Activated CD8-positive, alpha-beta memory T cell treated with anti-CD3 and anti-CD28 coated beads, Interleukin-2, amount 50 U/mL, for 24 hours (primary cell): ENCODE measurements around the gene S100A13.
"Not testable (repeated sequence)": the region's sequence is repeated elsewhere in the genome, so short reads cannot be mapped to it uniquely, and the experiment has no call there.

Experiments
- DNase-seq: peaks from one replicate; pipeline ENCODE4 v3.0.0-alpha.2; 2020; ENCODE audit errors: extremely low read depth

S100A13 gene

DNA sequence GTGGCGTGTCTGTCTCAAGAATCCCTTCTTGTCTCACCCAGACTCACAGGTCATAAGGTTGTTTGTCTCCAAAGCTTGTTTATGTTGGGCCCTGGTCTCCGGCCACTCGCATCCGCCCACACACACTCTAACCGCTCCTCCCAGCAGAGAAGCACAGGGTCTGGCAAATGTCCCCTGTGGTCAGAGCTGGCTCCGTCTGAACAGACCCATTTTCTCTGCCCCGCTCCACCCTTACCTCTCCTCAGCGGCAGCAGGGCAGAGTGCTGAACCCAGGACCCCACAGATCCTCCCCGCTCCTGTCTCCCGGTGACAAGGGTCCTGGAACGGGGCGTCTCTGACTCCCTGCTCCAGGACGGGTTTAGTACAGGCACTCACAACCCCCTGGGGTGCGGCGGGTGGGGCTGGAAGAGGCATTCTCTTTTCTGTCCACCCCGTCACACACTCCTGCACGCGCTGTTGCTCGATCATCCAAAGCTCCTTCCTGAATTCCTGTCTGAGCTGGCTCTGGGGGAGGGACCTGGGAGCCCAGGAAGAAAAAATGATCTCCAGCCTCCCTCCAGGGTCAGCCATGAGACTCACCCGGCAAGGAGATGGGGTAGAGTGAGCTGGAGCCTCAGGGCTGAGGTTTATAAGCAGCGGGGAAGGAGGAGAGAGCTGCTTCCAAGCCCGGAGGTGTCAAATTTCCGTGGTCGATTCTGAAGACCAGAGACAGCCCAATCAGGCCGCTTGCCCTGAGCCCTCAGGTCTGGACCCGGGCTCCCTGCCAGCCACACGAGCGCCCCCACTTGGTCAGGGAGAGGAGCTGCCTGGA is at the start of gene S100A13:
Gene S100A13, minus strand, starts transcription at position 602 of the 811 bp plus-strand sequence. CDS start 1,033 bp downstream, outside the sequence.
- no peak for DNase-seq

DNA sequence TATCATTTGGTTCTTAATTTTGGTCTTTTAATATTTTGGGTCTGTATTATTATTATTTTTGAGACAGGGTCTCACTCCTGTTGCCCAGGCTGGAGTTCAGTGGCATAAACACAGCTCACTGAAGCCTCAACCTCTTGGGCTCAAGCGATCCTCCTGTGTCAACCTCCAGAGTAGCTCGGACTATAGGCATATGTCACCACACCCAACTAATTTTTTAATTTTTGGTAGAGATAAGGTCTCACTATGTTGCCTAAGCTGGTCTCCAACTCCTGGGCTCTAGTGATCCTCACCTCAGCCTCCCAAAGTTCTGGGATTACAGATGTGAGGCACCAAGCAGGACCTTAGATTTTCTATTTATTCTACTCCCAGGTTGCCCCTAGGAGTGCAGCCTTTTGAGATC is 46.2 kb upstream of the S100A13 start:
- no peak for DNase-seq

DNA sequence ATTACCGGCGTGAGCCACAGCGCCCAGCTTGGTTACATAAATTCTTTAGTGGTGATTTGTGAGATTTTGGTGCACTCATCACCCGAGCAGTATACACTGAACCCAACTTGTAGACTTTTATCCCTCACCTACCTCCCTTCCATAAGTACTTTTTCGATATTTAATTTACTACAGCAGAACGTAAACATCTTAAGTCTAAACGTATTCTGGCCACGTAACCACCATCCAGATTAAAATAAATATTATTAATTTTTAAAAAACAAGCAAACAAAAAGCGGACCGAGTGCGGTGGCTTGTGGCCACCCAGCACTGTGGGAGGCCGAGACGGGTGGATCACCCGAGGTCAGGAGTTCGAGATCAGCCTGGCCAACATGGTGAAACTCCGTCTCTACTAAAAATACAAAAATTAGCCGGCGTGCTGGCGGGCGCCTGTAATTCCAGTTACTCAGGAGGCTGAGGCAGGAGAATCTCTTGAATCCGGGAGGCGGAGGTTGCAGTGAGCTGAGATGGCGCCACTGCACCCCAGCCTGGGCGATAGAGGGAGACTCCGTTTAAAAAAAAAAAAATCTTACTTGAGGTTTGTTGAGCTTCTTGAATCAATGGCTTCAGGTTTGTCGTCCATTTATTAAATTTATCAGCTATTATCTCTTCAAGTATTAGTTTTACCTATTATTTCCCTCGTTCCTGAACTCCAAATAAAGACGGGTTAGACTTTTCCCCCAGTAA is 44.5 kb upstream of the S100A13 start:
- not testable (repeated sequence) for DNase-seq

DNA sequence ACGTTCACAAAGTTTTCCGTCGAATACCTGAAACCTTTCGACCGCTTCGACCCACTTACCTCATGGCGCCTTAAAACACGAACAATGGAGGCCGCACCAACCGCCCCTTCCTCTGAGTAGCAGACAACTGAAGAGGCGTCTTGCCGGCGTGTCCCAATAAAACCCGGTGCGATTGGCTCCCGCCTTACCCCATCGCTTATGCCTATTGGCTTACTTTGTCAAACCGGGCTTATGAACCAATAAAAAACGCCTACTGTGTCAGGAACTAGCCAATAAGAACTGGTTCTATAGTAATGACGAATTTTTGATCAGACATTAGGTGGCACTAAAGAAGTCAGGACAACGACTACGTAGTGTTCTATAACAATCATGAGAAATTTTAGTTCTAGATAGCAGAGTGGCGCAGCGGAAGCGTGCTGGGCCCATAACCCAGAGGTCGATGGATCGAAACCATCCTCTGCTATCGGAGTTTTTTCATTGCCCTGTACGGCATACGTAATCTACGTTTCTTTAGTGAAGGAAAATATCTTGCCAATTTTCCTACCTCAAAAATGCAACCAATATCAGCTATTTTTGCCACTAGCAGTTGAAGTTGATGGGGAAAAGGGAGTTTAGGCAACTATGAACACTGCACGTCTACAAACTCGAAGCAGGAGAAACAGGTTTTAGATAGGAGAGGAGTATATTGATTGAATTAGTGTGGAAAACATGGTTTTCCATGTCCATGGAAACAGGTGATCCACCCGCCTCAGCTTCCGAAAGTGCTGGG is 43.7 kb upstream of the S100A13 start, which contains the start of gene ILF2:
Gene ILF2, minus strand, starts transcription at position 135 of the 769 bp plus-strand sequence. Its CDS starts 71 bp downstream, at position 64.
- peak; percentile 92 for DNase-seq

DNA sequence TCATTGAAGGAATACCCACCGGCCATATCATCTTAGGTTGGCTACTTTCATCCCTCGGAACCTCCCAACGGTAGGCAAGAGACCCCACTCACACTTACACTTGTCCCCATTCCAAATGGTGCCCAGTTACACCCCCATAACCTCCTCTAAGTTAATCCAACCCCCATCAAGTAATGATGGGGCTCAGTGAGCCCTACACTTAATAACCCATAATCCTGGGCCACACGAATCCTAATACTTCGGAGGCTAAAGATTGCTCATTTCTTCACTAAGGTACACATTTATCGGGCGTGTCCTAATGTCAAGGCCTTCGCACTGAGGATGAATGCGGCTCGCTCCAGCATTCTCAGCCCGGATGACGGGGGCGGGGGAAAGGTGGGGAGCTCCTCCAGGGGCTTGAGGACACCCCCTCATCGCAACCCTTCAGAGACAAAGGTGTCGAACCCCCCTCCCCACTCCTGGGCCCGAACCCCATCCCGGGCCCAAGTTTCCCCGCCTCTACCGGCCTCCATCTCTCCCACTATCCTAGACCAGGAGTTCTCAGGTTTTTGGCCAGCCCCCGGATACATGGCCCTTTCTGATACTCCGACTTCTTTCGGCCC is 43.1 kb upstream of the S100A13 start:
- no peak for DNase-seq

DNA sequence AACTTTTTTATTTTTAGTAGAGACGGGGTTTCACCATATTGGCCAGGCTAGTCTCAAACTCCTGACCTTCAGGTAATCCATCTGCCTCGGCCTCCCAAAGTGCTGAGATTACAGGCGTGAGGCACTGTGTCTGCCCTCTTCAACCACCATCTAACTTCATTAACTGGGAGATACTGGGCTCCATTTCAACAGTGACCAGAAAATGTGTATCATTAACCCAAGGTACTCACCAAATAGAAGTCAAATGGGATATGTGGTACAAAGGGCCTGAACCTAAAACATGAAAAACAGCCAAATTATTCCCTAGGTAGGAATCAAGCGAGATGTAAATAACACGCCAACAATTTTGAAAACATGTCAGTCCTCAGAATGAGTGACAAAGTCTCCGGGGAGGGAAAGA is 42.3 kb upstream of the S100A13 start:
- no peak for DNase-seq

DNA sequence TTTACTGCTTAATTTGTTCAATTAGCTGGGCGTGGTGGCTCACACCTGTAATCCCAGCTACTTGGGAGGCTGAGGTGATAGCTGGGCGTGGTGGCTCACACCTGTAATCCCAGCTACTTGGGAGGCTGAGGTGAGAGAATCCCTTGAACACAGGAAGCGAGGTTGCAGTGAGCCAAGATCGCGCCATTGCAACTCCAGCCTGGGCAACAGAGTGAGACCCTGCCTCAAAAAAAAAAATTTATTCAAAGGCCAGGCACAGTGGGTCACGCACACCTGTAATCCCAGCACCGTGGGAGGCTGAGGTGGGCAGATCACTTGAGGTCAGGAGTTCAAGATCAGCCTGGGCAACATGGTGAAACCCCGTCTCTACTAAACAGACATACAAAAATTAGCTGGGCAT is 41.4 kb upstream of the S100A13 start:
- DNase-seq: not testable (repeated sequence)

DNA sequence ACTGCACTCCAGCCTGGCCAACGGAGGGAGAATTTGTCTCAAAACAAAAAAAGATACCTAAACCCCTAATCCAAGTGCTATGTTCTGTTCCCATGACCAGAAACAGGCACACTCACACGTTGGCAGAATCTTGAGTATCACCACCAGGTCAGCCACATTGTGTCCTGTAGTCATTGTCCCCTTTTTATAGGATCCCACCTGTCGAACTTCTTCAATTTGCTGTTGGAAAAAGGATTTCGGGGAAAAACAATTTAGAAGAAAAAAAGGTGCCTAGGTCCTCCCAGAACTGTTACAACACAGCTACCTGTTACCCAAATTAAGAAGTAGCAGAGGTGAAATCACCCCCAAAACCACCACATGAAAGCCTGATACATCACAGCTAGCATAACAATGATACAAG is 40.1 kb upstream of the S100A13 start:
- no peak for DNase-seq

DNA sequence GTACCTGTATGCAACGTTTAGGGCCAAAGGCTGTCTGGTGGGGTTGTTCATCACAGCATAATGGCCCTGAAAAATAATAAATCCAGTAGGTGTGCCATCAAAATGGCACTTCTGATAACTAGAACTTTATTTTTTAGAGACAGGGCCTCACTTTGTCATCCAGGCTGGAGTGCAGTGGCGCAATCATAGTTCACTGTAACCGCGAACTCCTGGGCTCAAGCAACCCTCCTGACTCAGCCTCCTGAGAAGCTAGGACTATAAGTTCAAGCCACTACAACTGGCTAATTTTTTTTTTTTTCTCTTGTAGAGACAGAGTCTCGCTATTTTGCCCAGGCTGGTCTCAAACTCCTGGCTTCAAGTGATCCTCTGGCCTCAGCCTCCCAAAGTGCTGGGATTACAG is 35.9 kb upstream of the S100A13 start:
- DNase-seq: no peak

DNA sequence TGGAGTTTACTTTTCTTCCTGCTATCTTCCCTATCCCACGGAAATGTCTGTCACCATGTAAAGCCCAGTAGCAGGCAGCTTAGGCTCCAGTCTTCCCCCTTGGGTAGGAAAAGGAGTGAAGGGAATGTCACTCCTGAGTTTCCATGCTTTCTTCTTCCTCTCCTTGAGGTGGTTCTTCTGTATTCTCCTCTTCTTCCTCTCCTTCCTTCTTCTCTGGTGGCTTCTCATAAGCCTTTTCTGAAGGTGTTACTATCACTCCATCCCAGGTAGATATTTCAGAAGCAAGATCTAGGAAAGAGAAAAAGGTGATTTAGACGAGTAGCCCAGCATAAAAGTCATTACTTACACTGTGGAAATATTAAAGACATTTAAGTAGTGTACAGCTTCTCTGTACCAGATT is 35.0 kb upstream of the S100A13 start:
- no peak for DNase-seq

DNA sequence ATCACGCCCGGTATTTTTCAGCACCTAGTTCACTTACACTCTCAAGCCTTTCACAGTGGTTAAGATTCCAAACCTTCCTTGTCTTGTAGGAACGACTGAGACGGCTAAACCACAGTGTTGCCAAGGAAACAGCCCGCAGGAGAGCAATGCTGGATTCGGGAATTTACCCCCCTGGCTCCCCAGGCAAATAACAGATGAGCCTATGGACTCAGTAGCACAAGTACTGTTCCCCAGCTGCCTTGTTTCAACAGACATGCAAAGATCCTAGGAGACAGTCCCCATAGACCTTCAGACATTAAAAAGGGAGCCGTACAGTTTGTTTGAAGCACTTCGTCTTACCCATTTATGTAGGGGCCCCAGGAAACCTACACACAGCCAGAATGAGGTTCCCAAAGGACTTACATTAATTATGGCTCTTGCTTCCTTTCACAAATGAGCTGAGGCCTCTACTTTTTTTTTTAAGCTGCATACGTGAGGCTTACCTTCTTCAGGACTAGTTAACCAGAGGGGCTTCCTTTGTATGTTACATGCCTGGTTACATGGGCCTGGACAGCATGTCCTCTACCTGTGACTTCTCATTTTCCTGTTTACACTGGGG is 33.9 kb upstream of the S100A13 start:
- DNase-seq: no peak

DNA sequence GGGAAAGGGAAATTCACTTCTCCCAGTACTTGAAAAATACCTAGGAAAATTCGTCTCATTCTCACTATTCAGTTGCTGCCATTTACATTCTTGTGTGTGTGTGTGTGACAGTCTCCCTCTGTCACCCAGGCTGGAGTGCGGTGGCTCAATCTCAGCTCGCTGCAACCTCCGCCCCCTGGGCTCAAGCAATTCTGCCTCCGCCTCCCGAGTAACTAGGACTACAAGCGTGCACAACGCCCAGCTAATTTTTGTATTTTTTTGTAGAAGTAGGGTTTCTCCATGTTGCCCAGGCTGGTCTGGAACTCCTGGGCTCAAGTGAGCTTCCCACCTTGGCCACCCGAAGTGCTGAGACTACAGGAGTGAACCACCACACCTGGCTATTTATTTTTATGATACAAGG is 32.4 kb upstream of the S100A13 start:
- no peak for DNase-seq

DNA sequence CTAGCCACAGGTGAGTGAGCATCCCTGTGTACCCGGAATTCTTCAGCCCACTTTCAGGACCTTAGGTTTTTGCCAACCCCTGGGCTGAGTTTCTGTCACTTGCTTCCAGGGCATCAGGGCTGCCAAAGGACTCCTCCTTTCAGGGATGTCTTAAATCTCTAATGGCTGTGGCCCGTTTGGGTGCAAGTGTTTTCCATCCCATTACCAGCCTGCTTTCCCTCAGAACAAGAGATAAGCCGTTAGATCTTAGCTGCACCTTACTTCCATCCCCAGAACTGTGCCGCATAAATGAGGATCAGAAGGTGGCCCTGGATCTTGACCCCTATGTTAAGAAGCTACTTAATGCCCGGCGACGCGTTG is 31.9 kb upstream of the S100A13 start:
- DNase-seq: no peak

DNA sequence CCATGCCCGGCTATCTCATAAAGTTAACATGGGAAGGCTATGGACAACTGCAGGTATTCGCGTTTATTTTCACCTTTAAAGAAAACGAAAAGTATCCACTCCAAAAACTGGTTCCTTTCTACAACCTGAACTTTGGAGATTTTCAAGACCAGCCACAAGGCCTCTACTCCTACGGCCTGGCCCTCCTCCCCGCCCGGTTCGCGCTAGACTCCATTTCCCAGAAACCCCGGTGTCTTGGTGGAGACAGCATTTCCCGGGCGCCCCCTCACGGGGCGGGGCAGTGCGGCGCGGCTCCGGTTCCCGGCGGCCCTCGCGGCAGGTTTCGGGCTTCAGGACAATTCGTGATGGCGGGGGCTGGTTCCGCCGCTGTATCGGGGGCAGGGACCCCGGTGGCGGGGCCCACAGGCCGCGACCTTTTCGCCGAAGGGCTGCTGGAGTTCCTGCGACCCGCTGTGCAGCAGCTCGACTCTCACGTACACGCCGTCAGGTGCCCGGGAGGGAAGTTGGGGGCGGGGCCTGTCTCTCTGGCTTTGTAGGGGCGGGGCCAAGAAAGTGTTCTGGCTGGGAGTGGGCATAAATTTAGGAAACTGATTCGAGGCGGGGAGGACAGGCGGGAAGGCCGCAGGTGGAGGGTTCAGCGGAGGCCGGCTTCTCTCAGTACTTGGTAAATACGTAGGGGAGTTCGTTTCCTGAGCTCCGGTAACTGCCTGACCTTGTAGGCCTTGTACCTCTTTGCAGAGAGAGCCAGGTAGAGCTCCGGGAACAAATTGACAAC is 31.3 kb upstream of the S100A13 start, which contains the start of gene SNAPIN:
Gene SNAPIN, plus strand, starts transcription at position 304 of the 775 bp plus-strand sequence. Its CDS starts 41 bp downstream, at position 345.
- peak; percentile 80 for DNase-seq

DNA sequence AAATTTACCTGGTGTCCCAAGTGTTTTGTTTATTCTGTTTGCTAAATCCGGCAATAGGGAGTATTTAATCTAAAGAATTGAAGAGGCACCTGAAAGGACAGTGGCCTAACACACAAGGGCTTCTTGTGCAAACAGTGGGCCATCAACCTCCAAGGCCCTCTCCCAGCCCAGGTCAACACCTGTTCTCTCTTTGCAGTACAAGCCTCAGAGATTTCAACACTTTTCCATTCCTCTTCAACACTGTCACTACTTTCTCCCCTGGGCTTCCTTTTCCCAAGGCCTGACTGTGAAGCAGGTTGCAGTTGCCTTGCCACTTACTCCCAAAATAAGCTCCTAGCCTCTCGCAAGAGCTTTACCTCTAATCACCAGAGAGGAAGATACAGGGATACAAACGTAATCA is 28.0 kb upstream of the S100A13 start:
- no peak for DNase-seq

DNA sequence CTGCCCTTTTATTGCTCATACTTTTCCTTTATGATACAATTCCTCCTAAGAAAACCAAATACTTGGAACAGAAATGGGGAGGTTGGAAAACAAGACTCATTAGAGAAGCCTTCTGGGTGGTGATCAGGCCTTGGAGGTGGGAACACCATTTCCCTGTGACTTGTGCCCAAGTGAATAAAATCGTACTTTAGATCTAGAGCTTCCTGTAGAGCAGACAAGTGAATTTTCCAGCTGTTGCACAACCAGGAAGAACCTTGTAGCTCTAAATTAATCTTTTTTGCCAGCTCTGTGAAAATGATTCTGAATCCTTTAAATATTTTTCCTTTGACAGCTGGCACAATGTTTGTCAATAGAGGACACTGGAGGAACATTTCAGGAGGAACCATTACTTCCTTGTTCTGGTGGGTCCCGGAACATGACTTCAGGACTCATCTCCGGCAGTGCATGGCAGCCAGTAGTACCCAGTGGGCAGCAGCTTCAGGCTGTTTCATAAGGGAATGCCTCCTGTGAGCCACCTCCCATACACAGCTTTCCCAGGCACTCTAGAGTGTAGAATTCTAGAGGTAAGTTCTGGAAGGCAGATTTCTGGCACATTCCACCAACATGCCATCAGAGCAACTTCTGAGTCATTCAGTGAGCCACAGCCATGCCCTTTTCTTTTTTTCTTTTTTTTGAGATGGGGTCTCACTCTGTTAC is 25.6 kb upstream of the S100A13 start:
- DNase-seq: no peak

DNA sequence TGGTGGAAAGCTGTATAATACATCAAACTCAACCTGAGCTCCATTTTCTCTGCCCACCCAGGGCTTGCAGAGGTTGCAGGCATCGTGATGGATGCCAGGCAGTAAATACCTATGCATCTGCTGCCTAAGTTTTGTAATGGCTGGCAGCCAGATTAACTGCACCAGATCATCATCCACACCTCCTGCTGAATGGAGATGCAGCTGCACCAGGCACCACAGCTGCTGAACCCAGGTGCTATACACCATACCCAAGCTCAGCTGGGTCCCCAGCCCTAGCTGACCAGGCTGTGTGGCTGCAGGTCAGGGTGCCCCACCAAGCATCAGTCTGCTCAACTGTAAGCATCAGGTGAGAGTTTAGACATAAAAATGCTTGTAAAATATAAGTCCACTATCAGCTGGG is 24.5 kb upstream of the S100A13 start:
- DNase-seq: no peak

DNA sequence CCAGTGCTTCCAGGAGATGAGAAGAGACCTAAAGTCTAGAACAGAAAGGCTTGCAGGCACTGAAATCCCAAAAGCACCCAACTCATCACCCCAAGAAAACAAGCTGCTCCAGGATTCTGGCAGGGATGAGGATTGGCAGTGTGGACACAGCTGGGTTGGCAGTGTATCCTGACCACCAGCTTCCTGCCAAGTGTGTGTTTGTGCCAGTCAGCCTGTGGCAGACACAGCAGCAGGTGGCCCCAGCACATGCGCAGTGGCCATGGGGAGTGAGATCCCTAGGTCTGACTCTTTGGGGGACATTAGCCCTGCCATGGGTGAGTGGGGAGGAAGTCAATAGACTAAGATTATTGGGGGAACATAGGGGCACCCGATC is 22.5 kb upstream of the S100A13 start:
- DNase-seq: no peak

DNA sequence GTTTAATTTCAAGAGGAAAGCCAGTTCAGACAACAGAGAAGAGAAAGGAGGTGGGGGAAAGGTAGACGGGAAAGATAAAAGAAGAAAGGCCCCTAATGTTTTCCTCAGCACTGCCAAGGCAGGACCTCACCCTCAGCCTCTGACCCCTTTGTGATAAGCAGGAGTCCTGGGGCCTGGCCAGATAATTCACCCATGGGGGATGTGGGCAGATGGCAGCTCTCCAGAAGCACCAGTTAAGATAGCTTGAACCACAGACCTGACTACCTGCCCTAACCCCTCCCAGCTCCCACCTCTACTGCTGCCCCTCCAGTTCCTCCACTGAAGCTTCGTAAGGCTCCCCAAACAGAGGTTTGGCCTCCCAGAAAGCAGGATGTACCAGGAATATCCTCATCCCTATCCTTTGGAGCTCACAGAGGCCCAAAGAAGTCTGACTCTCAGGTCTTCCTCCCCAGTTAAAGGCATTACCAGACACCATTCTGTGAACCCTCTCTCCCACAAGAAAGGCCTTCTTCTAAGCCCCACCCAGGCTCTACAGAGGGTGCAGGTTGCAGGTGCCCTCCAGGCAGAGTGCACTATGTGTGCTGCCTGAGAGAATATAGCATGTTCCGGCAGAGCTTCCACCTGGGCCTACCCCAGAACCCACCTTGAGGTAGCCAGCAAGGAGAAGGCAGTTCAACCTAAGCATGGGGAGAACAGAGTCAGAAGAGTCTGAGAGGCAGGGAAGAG is 22.0 kb upstream of the S100A13 start:
- no peak for DNase-seq
